Measurements from ENCODE around the gene COCH.
"Not testable (repeated sequence)": the region's sequence is repeated elsewhere in the genome, so short reads cannot be mapped to it uniquely, and the experiment has no call there.

The COCH gene

DNA sequence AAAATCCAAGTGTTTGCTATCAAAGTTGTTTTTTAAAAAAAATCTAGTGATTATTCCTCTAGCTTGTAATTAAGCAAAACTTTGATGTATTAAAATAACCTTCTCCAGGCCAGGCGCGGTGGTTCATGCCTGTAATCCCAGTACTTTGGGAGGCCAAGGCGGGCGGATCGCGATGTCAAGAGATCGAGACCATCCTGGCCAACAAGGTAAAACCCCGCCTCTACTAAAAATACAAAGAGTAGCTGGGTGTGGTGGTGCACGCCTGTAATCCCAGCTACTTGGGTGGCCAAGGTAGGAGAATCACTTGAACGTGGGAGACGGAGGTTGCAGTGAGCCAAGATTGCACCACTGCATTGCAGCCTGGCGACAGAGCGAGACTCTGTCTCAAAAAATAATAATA, 59.6 kb downstream of the COCH start:
- not testable (repeated sequence) for DNase-seq

DNA sequence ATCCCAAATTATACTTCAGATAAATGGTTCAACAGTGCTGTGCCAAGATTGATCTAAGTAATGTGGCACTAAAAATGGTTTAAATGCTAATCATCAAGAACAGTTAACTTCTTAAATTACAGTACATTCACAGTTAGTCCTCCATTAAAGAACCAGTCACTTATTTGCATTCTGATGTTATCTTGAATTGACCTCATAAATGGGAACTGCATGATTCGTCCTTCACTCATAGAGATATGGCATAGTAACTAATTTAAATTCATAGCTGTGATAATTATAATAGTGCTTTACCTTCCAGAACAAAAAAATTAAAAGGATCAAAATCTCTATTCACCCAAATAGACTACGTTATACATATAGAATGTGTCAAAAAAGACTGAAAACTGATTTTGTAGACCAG, 61.1 kb downstream of the COCH start:
- no peak for DNase-seq

- no peak for DNase-seq
Observed at GRCh38 chr14:30938617-30939016, 64.3 kb downstream of the COCH start.

All from activated CD4-positive, alpha-beta T cell treated with anti-CD3 and anti-CD28 coated beads, Interleukin-10, Interleukin-2, amounts not matched to agents 100 ng/mL and 50 ng/mL, durations not matched to agents 16 hours and 8 hours (primary cell).